Sciatic nerve (tissue), 2 donors: Measurements from ENCODE around the gene TIGD6. TPM values are rescaled to one million over a fixed set of nuclear protein-coding genes. Genes with fewer than 3 reads are reported as not detected.
"Not testable (repeated sequence)": the region's sequence is repeated elsewhere in the genome, so short reads cannot be mapped to it uniquely, and the experiment has no call there.

ENCODE experiments used
- ATAC-seq: fragments of 200-7000 bp; cut with Tn5 transposase; one replicate; pipeline ENCODE4 v1.9.1; 2020; ENCODE audit warnings: mild to moderate bottlenecking, moderate library complexity
- DNase-seq: peaks from one replicate; pipeline ENCODE4 v3.0.0-alpha.2; 2020; ENCODE audit warnings: low spot score
- intact Hi-C: fragments of 100-400 bp; cut with DNase I; formaldehyde crosslinking; loops from one replicate; pipeline ENCODE4 v1.14.2; 2022
- total RNA-seq: library from RNA; stranded (reverse); fragmentation: NEBNext Ultra II Directional; extraction: Animal tissue kit (Norgen Biotek cat#: 25700); gene quantifications from one replicate; pipeline ENCODE4 v1.2.1, GENCODE V29; 2021
- donor health status: DM: no; HTN: no; CAD: no.
- donor health status: DM: no; HTN: no; CAD: no.

The TIGD6 gene
- total RNA-seq, 1 donor from 2014 or later: 8.2 TPM

DNA sequence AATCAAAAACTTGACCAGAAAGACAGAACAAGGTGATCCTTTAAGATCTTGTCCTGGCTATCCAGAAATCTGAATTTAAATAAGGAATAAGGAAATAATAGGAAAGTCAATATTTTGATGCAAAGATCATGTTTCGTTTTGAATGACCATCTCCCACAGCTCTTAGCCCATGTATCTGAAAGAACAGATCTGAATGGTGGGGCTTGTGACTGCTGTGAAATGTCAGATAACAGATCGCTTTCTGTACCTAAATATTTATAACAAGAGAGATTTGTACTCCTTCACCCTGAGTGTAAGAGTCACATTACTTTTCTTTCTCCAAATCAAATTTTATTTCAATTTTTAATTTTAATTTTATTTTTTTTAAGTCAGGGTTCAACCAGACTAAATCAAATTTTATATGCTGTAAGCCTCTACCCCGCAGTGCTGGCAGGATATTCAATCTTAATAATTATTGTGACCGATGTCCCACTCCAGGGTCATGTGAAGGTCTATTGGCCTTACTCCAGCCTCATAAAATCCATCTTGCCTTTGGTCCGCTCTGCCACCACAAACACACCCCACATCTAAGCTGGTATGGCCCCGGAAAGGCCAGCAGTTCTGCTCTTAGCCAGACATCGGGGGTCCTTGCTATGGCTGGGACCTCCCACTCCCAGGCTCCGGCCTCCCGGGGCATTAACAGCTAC is 46.9 kb downstream of the TIGD6 start:
- intact Hi-C loops: no loop called here
- no peak for DNase-seq
- no peak for ATAC-seq

DNA sequence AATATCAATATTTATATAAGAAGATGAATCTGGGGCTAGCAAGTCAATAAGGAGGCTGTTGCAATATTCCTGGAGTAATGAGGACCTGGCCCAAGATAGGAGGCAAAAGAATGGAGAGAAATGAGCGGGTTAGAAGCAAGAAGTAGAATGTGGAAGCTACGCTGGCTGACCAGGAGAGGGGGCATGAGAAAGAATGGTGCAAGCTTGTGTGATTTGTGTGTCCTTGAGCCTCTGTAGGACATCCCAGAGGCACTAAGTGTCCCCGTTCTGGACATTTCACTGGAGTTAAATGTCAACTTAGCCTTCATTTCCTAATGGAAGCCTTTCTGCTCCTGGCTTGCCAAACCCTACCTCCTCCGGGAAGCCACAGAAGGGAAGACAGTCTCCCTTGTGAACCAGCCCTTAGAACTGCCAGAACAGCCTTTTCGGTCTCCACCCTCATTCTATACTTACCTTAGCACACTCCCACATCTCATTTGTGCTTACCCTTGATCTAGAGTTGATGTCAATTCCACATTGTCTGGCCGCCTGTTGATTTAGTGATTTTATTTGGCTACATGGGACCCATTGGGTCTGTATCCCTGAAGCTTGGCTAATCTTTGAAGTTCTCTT is 49.2 kb downstream of the TIGD6 start:
- ATAC-seq (no peak), DNase-seq (no peak)
- intact Hi-C loops: no loop called here

DNA sequence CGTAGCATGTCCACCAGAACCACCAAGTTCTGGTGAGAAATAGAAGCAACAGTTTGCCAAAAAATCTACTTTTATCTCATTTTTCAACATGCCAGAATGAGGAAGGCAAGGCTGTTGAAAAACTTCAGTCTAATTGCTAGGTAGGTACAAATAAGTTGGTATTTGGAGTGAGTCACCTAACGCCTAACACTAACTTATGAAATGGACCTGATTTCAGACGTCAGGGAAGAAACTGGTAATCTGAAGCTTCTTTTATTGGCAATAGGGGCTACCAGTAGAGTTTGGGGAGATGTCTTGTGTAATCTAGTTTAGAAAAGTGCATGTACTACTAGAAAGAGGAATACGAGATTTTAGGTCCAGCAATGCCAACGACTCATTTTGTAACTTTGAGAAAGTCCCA is 51.5 kb downstream of the TIGD6 start:
- intact Hi-C loops: no loop called here
- no peak for ATAC-seq
- DNase-seq: no peak

DNA sequence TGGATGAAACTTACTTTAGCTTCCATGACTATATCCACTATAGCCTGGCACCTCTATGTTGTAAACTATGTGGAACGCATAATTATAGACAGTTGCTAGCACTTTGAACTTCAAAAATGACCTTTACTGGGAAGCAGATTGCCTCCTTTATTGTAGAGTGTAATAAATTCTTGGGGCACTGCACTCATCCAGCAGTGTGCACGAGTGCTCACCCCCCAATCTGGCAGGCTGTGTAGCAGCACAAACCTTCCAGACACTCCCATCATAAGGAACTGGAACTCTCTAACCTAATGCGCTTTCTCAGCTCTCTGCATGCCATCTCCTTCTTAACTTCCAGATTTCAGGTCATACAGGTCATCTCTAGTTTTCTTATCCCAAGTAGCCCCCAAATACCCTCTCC is 54.3 kb downstream of the TIGD6 start:
- intact Hi-C loops: no loop called here
- DNase-seq: no peak
- no peak for ATAC-seq

DNA sequence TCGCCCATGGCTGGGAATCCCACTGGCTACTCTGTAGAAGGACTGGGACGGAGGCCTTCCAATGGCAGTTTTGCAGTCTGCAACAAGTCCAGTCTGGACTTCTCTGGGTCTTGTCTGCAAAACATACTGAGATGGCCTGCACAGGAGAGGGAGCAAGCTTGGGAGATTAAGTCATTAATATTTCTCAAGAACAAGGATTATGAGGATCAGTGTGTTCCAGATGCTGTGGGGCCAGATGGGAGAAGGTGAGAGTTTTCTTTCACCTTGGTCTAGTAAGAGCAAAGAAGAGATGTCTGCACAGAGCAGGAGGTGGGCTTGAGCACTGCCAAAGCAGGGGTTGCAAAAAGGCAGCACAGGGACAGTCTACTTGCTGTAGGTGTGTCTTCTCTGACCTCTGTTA is 55.8 kb downstream of the TIGD6 start, which contains the start of gene PDE6A:
TSS of gene PDE6A (minus strand) at position 128 of the 400 bp plus-strand sequence. CDS start at position 8, 120 bp downstream.
- intact Hi-C loops: no loop called here
- ATAC-seq (no peak), DNase-seq (no peak)

DNA sequence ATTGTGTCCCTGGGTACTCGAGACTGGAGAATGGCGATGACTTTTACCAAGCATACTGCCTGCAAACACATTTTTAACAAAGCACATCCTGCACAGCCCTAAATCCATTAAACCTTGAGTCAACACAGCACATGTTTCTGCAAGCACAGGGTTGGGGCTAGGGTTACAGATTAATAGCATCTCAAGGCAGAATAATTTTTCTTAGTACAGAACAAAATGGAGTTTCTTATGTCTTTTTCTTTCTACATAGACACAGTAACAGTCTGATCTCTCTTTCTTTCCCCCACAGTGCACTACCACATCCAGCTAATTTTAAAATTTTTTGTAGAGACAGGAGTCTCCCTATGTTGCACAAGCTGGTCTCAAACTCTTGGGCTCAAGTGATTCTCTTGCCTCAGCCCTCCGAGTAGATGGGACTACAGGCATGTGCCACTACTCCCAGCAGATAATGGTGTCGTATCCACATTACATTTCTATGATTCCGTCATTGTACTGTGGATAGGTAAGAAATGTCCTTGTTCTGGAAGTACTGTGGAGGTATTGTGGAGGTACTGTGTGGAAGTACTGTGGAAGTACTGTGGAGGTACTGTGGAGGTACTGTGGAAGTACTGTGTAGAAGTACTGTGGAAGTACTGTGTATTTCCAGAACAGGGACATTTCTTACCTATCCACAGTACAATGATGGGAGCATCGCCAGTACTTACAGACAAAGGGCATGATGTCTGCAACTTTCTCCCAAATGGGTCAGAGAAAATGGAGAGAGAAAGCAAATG is 57.1 kb downstream of the TIGD6 start:
- ATAC-seq, intact Hi-C loops, DNase-seq: not testable (repeated sequence)

Other genes with a start within 250 kb of the TIGD6 start
- gene PDE6A, start 55.9 kb downstream of the TIGD6 start, total RNA-seq: not detected
- gene SLC26A2, start 39.9 kb downstream of the TIGD6 start, total RNA-seq: 15.8 TPM
- gene HMGXB3, start 85 bp upstream of the TIGD6 start, total RNA-seq: 34.6 TPM
- gene CSF1R, start 85.9 kb upstream of the TIGD6 start, total RNA-seq: 74.8 TPM
- gene PDGFRB, start 155.2 kb upstream of the TIGD6 start, total RNA-seq: 215 TPM
- not detected for gene CDX1, start 166.1 kb upstream of the TIGD6 start, total RNA-seq
- not detected for gene SLC6A7, start 189.4 kb upstream of the TIGD6 start, total RNA-seq